Omental fat pad (tissue), 4 donors: ENCODE measurements around the gene SLC50A1. TPM values are rescaled to one million over a fixed set of nuclear protein-coding genes. Genes with fewer than 3 reads are reported as not detected.

Experiments
- ATAC-seq: fragments of 150-250 bp; one replicate; pipeline ENCODE4 v1.9.1; 2016; ENCODE audit warnings: mild to moderate bottlenecking, moderate library complexity; ENCODE audit not compliant: low FRiP score
- DNase-seq: peaks from one replicate; pipeline ENCODE4 v3.0.0-alpha.2; 2019; ENCODE audit warnings: low spot score
- small RNA-seq: library from RNA; depleted of rRNA; stranded (forward); fragments of <200 nt; gene quantifications from one replicate; pipeline ENCODE3, GENCODE V24; 2016
- total RNA-seq, 4 donors: library from RNA; depleted of rRNA; stranded (reverse); fragments of >200 nt; gene quantifications; one replicate each; pipeline ENCODE4 v1.1.0, GENCODE V29; 2016
- TF ChIP-seq, protein P1 (sequence below), 3 donors: fragments of 450-650 bp; IDR thresholded peaks; one replicate each; pipeline ENCODE4 v1.5.1; 2016 to 2017; ENCODE audit warnings: antibody characterized with exemption in 3 of 3, mild to moderate bottlenecking in 3 of 3, moderate library complexity in 2 of 3

Gene SLC50A1
- total RNA-seq, 4 donors from 2014 or later = 26.8 to 40.6 (median 27.5) TPM

DNA sequence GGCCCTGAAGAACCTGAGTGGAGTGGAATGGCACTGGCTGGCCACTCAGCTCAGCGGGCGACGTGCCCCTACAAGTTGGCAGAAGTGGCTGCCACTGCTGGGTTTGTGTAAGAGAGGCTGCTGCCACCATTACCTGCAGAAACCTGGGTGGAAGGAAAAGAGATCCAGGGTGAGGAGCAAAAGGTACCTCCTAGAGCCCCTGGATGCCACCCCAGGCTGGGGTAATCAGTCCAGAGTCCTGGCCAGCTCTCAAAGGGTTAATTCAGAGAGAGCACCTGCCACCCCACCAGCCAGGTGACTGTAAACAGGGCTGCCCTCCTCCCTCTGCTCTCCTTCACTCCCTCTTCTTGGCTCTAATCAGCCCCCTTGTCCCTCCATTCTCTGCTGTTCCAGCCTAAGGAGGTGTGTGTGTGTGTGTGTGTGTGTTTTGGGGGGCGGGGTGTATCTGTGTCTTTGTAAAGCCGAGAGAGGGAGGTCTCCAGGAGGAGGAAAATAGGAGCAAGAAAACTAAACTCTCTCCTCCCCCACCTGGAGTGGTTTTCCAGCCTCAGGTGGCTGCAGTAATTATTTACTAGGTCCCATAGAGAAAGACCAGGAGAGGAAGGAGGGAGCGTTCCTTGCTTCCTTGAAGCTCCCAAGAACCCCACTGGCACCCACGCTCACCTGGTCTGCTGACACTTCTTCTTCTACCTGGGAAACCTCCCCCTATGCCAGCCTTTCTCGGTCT lies 50.6 kb downstream of the SLC50A1 start:
- ATAC-seq (no peak), DNase-seq (no peak)
- TF ChIP-seq, protein P1, sequence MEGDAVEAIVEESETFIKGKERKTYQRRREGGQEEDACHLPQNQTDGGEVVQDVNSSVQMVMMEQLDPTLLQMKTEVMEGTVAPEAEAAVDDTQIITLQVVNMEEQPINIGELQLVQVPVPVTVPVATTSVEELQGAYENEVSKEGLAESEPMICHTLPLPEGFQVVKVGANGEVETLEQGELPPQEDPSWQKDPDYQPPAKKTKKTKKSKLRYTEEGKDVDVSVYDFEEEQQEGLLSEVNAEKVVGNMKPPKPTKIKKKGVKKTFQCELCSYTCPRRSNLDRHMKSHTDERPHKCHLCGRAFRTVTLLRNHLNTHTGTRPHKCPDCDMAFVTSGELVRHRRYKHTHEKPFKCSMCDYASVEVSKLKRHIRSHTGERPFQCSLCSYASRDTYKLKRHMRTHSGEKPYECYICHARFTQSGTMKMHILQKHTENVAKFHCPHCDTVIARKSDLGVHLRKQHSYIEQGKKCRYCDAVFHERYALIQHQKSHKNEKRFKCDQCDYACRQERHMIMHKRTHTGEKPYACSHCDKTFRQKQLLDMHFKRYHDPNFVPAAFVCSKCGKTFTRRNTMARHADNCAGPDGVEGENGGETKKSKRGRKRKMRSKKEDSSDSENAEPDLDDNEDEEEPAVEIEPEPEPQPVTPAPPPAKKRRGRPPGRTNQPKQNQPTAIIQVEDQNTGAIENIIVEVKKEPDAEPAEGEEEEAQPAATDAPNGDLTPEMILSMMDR (IDR thresholded peaks at IDR 0.05) = no peak

DNA sequence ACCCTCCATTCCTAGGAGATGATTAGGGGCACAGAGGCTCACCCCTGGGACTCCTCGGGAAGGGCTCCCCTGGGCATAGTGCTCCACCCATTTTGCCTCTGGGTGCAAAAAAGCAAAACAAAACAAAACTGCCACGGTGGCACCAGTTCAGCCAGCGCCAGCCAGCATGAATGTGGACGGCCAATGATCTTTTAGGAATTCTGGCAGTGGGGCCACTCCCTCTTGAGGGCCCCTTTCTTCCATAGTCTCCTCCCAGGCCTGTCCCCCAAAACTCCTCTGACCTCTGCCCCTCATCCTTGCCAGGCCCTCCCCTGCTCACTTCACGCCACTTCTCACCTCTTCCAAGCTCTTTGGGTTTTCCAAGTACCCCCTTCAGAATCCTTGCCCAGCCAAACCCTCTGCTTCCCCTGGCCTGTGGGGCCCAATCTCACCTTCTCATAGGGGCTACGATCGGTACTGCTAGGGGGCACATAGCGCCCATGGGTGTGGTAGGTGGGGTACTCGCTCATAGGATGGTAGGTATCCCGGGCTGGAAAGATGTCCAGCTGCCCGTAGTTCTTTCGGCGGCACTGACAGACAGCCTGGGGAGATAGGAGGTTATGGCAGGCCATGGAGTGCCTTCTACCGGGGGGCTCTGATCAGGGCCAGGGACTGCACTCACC lies 51.3 kb downstream of the SLC50A1 start:
- TF ChIP-seq, protein P1 (IDR thresholded peaks at IDR 0.05) = no peak
- no peak for ATAC-seq
- no peak for DNase-seq

DNA sequence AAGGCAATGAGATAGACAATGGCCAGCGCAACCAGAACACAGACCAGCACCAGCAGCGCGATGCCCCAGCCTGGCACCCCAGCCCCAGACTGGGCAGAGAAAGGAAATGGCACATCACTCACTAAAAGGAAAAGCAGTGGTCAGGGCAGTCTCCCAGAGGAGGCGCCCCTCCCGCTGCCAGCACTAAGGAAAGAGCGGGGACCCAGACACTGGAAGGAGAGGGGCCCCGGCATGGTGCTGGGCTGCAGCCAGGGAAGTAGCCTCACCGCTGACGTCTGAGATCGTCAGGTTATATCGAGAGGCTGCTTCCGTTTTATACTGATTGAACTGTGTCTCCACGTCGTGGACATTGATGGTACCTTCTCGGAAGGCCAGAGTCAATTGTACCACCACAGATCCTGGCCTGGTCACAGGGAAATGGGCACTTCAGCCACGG lies 51.8 kb downstream of the SLC50A1 start:
- no peak for ATAC-seq
- DNase-seq = no peak

DNA sequence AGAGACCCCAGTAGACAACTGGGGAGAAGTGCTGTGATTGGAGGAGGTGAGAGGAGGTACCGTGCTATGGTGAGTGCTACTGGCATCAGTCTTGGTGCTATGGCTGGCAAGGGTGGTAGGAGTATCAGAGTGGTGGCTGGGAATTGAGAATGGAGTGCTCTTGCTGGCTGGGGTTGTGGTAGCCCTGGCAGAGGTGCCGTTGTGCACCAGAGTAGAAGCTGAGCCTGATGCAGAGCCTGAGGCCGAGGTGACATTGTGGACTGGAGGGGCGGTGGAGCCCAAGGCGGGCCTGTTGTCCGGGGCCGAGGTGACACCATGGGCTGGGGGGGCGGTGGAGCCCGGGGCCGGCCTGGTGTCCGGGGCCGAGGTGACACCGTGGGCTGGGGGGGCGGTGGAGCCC lies 52.6 kb downstream of the SLC50A1 start:
- ATAC-seq = no peak
- TF ChIP-seq, protein P1 (IDR thresholded peaks at IDR 0.05) = no peak
- DNase-seq = no peak

More for the DNA sequence above, 51.8 kb downstream of the SLC50A1 start:
- TF ChIP-seq, protein P1 (IDR thresholded peaks at IDR 0.05) = no peak

Small RNA genes within 50 kb of the gene (small RNA-seq; reads per million reads assigned to genes)
- gene HMGN2P18 (not detected), gene RF00019 (not detected)

Other genes with a start within 250 kb of the SLC50A1 start
- 10 to 100 TPM in 2 of 4 donors, 1 to 10 TPM in 2; 7.4 to 16.2 (median 12.1) TPM for gene PMVK, start 199.1 kb upstream of the SLC50A1 start, total RNA-seq
- gene PBXIP1, start 179.8 kb upstream of the SLC50A1 start, total RNA-seq = 10 to 100 TPM; 65.0 to 93.7 (median 82.0) TPM
- gene PYGO2, start 174.1 kb upstream of the SLC50A1 start, total RNA-seq = 10 to 100 TPM; 10.2 to 21.2 (median 15.9) TPM
- 100 to 1,000 TPM; 152 to 265 (median 171) TPM for gene SHC1, start 165.1 kb upstream of the SLC50A1 start, total RNA-seq
- gene CKS1B, start 161.2 kb upstream of the SLC50A1 start, total RNA-seq = 10 to 100 TPM; 34.0 to 72.8 (median 43.2) TPM
- 10 to 100 TPM; 26.8 to 43.8 (median 30.9) TPM for gene FLAD1, start 152.5 kb upstream of the SLC50A1 start, total RNA-seq
- not detected for gene LENEP, start 142.3 kb upstream of the SLC50A1 start, total RNA-seq
- gene ZBTB7B, start 133.1 kb upstream of the SLC50A1 start, total RNA-seq = 10 to 100 TPM; 38.6 to 66.4 (median 49.2) TPM
- gene DCST2, start 102.1 kb upstream of the SLC50A1 start, total RNA-seq = under 1 TPM in 3 of 4 donors, not detected in 1; 0.36 to 0.79 (median 0.38) TPM
- not detected for gene DCST1, start 102.0 kb upstream of the SLC50A1 start, total RNA-seq
- 100 to 1,000 TPM; 116 to 262 (median 157) TPM for gene ADAM15, start 84.5 kb upstream of the SLC50A1 start, total RNA-seq
- 1 to 10 TPM; 1.7 to 5.0 (median 4.4) TPM for gene EFNA4, start 72.1 kb upstream of the SLC50A1 start, total RNA-seq
- gene EFNA3, start 57.0 kb upstream of the SLC50A1 start, total RNA-seq = 1 to 10 TPM in 2 of 4 donors, under 1 TPM in 1, not detected in 1; 0.84 to 1.8 (median 1.6) TPM
- 10 to 100 TPM; 29.2 to 61.7 (median 56.7) TPM for gene EFNA1, start 8.0 kb upstream of the SLC50A1 start, total RNA-seq
- gene DPM3, start 4.7 kb downstream of the SLC50A1 start, total RNA-seq = 10 to 100 TPM; 32.5 to 70.8 (median 58.5) TPM
- 100 to 1,000 TPM in 2 of 4 donors, 10 to 100 TPM in 2; 77.9 to 171 (median 99.7) TPM for gene KRTCAP2, start 37.5 kb downstream of the SLC50A1 start, total RNA-seq
- 1 to 10 TPM in 3 of 4 donors, under 1 TPM in 1; 0.36 to 1.4 (median 1.1) TPM for gene TRIM46, start 38.0 kb downstream of the SLC50A1 start, total RNA-seq
- gene THBS3, start 72.0 kb downstream of the SLC50A1 start, total RNA-seq = 10 to 100 TPM; 11.3 to 32.2 (median 25.0) TPM
- gene MTX1, start 72.8 kb downstream of the SLC50A1 start, total RNA-seq = 10 to 100 TPM; 38.3 to 52.0 (median 40.8) TPM
- gene ENTREP3, start 119.6 kb downstream of the SLC50A1 start, total RNA-seq = 10 to 100 TPM in 3 of 4 donors, 1 to 10 TPM in 1; 8.7 to 13.4 (median 11.9) TPM
- gene SCAMP3, start 126.5 kb downstream of the SLC50A1 start, total RNA-seq = 10 to 100 TPM; 48.2 to 72.9 (median 63.1) TPM
- 10 to 100 TPM; 16.9 to 41.3 (median 32.7) TPM for gene CLK2, start 137.7 kb downstream of the SLC50A1 start, total RNA-seq
- 1 to 10 TPM in 2 of 4 donors, under 1 TPM in 2; 0.36 to 2.3 (median 1.2) TPM for gene HCN3, start 141.6 kb downstream of the SLC50A1 start, total RNA-seq
- not detected for gene PKLR, start 165.6 kb downstream of the SLC50A1 start, total RNA-seq
- gene FDPS, start 173.0 kb downstream of the SLC50A1 start, total RNA-seq = 100 to 1,000 TPM in 1 of 4 donors, 10 to 100 TPM in 3; 73.9 to 151 (median 87.7) TPM
- gene RUSC1, start 185.0 kb downstream of the SLC50A1 start, total RNA-seq = 10 to 100 TPM; 11.5 to 21.1 (median 12.5) TPM